ENCODE data around the gene SPTLC1.
A peak's percentile ranks its signal among the peaks of the same experiment; 100 is the strongest.
"Not testable (repeated sequence)": the region's sequence is repeated elsewhere in the genome, so short reads cannot be mapped to it uniquely, and the experiment has no call there.

SPTLC1 gene, protein sequence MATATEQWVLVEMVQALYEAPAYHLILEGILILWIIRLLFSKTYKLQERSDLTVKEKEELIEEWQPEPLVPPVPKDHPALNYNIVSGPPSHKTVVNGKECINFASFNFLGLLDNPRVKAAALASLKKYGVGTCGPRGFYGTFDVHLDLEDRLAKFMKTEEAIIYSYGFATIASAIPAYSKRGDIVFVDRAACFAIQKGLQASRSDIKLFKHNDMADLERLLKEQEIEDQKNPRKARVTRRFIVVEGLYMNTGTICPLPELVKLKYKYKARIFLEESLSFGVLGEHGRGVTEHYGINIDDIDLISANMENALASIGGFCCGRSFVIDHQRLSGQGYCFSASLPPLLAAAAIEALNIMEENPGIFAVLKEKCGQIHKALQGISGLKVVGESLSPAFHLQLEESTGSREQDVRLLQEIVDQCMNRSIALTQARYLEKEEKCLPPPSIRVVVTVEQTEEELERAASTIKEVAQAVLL

GRCh38 chr9:92115071-92115858 is at the start of gene SPTLC1:
Gene SPTLC1, minus strand, starts transcription at chr9:92115413. Its CDS starts 43 bp downstream, at chr9:92115370.
- peak; percentile 94 for DNase-seq (ENCODE audit: low read depth)

DNA sequence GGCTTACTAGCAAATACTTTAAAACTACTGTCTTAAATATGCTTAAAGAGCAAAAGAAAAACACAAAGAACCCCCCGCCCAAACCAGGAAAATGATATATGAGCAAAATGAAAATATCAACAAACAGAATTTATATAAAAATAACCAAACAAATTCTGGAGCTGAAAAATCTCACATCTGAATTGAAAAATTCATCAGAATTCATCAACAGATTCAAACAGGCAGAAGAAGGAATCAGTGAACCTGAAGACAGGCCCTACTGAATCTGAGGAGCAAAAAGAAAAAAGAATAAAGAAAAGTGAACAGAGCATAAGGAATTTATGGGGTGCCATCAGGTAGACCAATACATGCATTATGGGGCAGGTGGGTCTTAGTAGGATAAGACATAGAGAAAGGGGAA is 49.8 kb upstream of the SPTLC1 start:
- no peak for DNase-seq (ENCODE audit: low read depth)

GRCh38 chr9:92164490-92164889 is 49.3 kb upstream of the SPTLC1 start:
- no peak for DNase-seq (ENCODE audit: low read depth)

DNA sequence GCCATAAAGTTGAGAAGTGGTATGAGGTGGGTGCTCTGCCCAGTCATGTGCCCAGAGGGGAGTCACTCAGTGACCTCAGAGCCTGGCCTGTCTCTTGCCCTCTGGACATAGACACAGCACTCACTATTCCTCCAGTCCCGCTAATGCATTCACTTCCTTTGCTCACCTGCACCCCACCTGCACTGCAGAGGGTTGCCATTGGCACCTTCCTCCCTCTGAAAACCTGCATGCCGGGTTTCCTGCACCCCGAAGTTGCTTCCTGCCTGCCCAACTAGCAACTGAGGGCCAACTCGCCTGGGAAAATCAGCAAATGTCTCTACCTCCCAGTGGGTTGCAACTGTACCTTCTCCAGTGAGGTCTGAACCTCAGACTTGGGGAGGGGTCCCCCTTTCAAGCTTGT is 48.1 kb upstream of the SPTLC1 start:
- DNase-seq (ENCODE audit: low read depth), result no peak

- DNase-seq (ENCODE audit: low read depth), result no peak
Measured at GRCh38 chr9:92160786-92161185, 45.6 kb upstream of the SPTLC1 start.

GRCh38 chr9:92159058-92159457 is 43.8 kb upstream of the SPTLC1 start:
- DNase-seq (ENCODE audit: low read depth), result no peak

GRCh38 chr9:92158097-92158601 is 42.9 kb upstream of the SPTLC1 start:
- DNase-seq (ENCODE audit: low read depth), result no peak

DNA sequence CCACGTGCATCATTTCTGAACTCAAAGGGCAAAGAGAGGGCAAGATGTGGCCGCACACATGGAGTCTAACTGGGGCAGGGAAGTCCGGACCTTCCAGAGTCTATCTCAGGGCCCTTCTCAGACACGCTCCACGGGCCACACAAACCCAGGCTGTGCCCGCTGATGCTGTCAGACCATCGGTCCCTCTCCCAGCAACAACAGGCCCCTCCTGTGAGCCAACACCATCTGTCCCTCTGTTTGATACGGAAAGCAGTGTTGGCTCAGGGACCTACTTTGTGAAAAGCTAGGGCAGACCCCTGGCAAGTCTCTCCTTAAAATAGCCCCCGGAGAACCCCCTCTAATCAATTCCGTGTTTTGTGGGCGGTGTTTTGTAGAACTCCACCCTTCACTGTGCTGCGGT is 40.5 kb upstream of the SPTLC1 start:
- DNase-seq (ENCODE audit: low read depth), result not testable (repeated sequence)

DNA sequence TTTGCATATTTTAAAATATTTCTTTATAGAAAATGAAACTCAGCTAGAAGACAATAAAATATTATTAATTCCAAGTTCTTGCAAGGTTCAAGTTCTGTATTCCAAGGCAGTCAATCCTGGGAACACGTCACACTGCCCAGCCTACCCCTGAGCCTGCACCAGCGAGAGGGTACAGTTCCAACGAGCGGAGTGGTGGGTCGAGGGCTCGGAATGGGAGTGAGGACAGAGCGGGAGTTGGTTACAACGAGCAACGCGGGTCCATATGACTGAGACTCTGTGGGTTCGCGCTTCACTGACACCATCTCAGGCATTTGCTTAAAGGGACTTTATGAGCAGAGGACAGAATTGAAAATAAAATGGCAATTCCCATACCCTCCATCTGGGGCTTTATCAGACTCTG is 40.0 kb upstream of the SPTLC1 start:
- DNase-seq (ENCODE audit: low read depth), result no peak

GRCh38 chr9:92153466-92154415 is 38.5 kb upstream of the SPTLC1 start:
- not testable (repeated sequence) for DNase-seq (ENCODE audit: low read depth)

DNA sequence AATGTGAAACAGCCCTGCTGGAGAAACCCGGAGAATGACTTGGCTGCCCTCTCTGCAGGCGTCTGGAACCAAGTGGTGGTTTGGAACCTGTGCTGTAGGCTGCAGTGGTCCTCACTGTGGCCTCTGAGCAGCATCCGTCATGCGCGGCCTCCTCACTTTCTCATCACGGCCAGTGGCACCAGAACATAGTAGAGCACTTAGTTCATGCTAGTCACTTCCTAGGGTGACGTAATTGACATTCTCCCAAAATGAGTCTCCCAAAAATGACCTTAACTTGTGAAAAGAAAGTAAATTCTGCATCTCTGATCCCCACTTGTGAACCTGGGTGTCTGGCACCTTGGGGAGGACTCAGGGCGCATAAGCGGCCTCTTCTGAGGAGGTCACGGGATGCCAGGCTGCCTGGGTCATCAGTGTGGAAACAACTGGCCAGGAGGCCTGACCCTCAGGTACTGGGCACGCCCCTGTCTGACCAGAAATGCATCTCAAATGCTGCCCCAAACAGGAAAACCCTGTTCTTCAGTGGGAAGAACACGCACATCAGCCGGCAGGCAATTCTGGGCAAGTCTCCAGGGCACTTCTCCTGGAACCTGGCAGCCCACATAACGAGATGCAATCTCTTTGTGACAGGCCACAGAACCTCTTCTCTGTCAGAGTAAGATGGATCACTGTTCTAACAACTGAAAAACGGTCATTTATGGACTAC is 36.6 kb upstream of the SPTLC1 start:
- DNase-seq (ENCODE audit: low read depth), result no peak

DNA sequence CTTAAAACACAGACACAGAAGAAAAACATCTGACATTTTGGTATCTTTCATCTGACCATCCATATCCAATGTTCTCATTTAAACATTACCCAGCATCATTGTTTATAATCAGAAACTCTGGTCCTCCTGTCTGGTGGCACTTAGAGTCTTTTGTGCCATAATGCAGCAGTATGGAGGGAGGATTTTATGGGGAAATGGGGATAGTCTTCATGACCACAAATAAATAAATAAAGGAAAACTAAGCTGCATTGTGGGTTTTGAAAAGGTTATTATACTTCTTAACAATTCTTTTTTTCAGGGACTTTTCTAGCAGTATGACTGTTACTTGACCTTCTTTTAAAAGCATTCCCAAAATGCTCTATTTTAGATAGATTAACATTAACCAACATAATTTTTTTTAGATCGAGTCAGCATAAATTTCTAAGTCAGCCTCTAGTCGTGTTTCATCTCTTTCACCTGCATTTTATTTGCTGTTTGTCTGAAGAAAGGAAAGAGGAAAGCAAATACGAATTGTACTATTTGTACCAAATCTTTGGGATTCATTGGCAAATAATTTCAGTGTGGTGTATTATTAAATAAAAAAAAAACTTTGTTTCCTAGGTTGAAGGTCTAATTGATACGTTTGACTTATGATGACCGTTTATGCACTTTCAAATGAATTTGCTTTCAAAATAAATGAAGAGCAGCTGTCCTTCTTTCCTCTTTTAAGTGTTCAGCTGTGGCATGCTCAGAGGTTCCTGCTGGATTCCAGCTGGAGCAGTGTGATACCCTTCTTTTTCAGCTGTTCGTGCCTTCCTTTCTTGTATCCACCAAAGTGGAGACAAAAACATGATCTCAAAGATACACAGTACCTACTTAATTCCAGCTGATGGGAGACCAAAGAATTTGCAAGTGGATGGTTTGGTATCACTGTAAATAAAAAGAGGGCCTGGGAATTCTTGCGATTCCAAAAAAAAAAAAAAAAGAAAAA is 35.6 kb upstream of the SPTLC1 start:
- not testable (repeated sequence) for DNase-seq (ENCODE audit: low read depth)

DNA sequence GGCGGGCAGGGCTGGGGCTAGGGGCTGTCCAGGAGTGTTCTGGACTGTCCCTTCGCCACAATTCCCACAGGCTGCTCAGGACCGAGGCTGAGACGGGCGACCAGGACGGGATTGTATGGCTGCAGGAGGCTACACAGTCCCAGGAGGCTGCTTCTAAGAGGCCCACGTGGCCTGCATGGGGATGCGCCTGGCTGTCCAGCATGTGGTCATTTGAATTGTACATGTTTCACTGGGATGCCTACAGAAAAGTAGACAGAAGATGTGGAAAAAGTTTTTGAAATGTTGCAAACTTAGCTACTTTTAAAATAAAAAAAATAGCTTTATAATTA is 32.6 kb upstream of the SPTLC1 start:
- no peak for DNase-seq (ENCODE audit: low read depth)

DNA sequence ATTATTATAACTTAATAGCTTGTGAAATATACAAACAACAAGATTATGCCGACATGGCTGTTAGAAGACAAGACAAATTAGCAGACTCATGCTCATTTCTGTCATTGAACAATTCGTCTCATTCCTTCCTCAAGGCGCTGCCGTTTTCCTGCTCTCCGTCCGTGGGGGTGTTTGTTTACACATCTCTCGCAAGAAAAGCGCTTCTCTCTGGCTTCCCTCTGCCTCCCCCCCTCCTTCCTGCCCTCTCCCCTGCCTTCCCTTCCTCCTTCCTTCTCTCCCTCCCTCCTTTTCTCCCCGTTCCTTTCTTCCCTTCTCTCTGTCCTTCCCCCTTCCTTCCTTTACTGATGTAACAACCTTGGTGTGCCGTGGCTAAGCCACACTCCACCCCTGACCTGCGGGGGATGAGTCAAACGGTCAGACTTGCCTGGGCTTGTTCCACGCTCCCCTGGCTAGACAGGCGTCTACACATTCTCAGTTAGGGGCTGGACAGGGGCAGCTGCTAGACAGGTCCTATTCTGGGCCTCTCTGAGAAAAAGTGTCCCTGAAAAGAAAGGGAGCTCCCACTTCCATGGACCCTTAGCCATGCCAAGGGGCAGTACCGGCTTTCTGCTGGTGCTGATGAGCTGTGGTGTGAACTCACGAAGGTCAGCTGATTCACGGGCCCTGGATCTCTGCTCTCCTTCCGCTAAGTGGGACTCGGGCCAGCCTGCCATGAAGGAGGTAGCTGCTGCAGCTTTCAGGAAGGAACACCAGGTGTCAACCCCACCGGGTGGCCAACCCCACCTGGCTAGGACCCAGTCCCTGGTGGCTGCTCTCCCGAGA is 32.0 kb upstream of the SPTLC1 start:
- no peak for DNase-seq (ENCODE audit: low read depth)

DNA sequence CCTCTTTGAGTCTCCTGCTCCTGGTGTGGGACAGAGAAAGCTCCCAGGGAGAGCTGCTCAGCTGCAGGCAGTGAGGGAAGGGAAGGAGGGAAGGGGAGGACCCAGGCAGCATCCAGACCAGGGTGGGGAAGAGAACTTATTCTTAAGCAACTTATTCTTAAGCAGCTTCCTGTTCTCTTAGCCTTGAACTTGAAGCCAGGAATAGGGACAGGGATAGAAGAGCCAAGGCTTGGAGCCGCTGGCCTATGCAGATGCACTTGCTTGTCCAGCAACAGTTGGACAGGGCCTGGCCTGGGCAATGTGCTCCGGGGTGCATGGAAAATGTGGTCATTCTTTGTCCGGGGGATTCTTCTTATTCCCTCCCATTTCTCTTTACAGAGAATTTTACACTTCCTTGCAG is 31.4 kb upstream of the SPTLC1 start:
- no peak for DNase-seq (ENCODE audit: low read depth)

DNA sequence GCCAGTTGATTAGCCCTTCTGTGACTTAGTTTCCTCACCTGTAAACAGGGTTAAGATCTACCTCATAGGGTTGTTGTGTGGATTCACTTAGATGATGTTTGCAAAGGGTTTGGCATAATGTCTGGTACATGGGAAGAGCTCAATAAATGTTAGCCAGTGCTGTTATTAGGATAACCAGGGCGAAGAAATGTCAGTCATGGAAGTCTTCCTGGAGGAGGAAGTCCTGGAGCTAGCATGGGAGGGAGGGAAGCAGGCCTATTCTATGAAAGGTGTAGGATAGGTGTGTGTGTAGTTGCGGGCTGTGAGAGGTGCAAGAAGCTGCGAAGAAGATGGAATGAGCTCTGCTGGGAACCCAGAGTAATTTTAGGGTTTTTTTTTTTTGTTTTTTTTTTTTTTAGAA is 30.6 kb upstream of the SPTLC1 start:
- DNase-seq (ENCODE audit: low read depth), result not testable (repeated sequence)

- DNase-seq (ENCODE audit: low read depth), result no peak
Measured at GRCh38 chr9:92142329-92142728, 27.1 kb upstream of the SPTLC1 start.

DNA sequence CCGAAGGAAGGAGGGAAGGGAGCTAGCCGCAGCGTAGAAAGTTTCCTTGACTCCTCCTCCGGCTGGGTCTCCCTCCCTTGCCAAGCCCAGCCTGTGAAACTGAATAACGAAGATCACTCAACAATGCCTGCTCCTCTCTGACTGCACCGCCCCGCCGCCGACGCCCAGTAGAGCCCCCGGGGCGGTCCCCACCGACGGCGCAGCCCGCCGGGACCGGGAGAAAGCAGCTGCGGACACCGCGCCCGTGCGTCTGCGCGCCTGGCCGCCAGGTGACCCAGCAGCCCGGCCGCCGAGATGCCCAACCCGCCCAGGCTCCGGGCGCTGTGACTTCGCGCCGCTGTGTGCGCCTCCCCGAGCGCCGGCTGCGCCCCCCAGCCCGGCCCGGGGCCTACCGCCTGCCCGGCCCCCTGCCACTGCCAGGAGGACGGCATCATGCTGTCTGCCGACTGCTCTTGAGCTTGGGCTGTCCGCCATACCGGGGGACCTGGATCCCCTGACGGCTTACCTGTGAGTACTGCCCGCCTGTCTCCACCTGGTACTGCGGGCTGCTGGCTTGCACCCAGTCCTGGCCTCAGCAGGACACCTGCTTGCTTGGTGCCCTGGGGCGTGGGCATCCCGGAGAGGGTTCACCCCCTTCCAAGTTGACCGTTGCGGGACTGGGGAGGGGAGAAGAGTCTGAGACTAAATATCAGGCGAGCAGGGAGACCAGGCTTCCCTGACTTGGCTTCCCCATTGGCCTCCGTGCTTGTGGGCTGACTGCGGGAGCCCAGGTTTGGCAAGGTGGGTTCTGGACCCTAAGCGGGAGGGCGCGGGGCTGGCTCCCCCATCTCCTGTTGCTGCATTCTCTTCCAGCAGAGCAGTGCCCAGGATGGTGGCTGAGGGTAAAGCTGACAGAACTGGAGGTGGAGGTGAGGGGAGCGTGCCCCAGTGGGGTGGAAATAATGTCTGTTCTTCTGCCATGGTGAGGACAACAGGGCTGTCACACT is 26.2 kb upstream of the SPTLC1 start:
- DNase-seq (ENCODE audit: low read depth), result no peak
